K562 (cell line): ENCODE measurements around the gene OBSL1. TPM values are rescaled to one million over a fixed set of nuclear protein-coding genes. Genes with fewer than 3 reads are reported as not detected.
A peak's percentile ranks its signal among the peaks of the same experiment; 100 is the strongest.

Experiments
- CHCHD3 ChIP-seq: fragments of 250-450 bp; sonication (Bioruptor Pico); IDR thresholded peaks from 2 replicates; pipeline ENCODE4 v2.1.2; 2022; ENCODE audit warnings: mild to moderate bottlenecking
- FUS ChIP-seq: fragments of 200-400 bp; formaldehyde crosslinking; optimal IDR thresholded peaks from 2 replicates; pipeline ENCODE3; 2017; ENCODE audit warnings: low read depth, low read length
- HDAC3 ChIP-seq: fragments of 450-650 bp; IDR thresholded peaks from 2 replicates; pipeline ENCODE4 v1.6.1; 2018; ENCODE audit warnings: borderline replicate concordance, mild to moderate bottlenecking, moderate library complexity; ENCODE audit not compliant: partially characterized antibody
- SMARCE1 ChIP-seq: fragments of 450-650 bp; IDR thresholded peaks from 2 replicates; pipeline ENCODE4 v1.7.1; 2016; ENCODE audit warnings: mild to moderate bottlenecking
- ZNF766 ChIP-seq: fragments of 200-800 bp; sonication (Bioruptor generic); conservative IDR thresholded peaks from 2 replicates; pipeline ENCODE4 v1.6.1; 2016; ENCODE audit warnings: missing genetic modification characterization, missing compliant biosample characterization
- ZNF778 ChIP-seq: fragments of 450-650 bp; formaldehyde crosslinking; IDR thresholded peaks from 2 replicates; pipeline ENCODE4 v1.4.0; 2020; ENCODE audit warnings: mild to moderate bottlenecking, moderate library complexity
- polyA plus RNA-seq, 8 experiments: library from polyadenylated mRNA; depleted of rRNA in 4 of 8; stranded (reverse) in 5 of 8; unstranded in 3 of 8; fragments of >200 nt; fragmentation: Nextera tagmentation in 2 of 8; fragmentation: Illumina TruSeq in 1 of 8; extraction: Ambion mirVana in 2 of 8; extraction: Trizol in 1 of 8; gene quantifications; 2 replicates each; pipeline versions ENCODE4 v1.2.1 to v1.2.3, GENCODE V29; 2011 to 2014; ENCODE audit warnings: inconsistent platforms in 1 of 8, missing spikeins in 1 of 8
- total RNA-seq, 7 experiments: library from RNA; depleted of rRNA in 6 of 7; stranded (reverse); fragments of >200 nt in 6 of 7; fragmentation: Illumina TruSeq in 2 of 7; extraction: Trizol in 2 of 7; gene quantifications; 2 replicates each; pipeline versions ENCODE4 v1.2.1 to v1.2.3, GENCODE V29; 2011 to 2021; ENCODE audit warnings: low replicate concordance in 1 of 7
- TF ChIP-seq, protein P1 (sequence below): fragments of 250-450 bp; sonication (Bioruptor Pico); IDR thresholded peaks from 2 replicates; pipeline ENCODE4 v1.8.0; 2021; ENCODE audit warnings: moderate library complexity, mild to moderate bottlenecking, inconsistent platforms
- TF ChIP-seq, protein P2 (sequence below): fragments of 450-650 bp; IDR thresholded peaks from 2 replicates; pipeline ENCODE4 v1.6.1; 2018; ENCODE audit not compliant: partially characterized antibody

The OBSL1 gene
- total and polyA plus RNA-seq, 9 of the 15 experiments (the other 6 are each of a cell fraction or from before 2014, with no cell fraction given): 1.2 to 26.6 (median 8.6) TPM

DNA sequence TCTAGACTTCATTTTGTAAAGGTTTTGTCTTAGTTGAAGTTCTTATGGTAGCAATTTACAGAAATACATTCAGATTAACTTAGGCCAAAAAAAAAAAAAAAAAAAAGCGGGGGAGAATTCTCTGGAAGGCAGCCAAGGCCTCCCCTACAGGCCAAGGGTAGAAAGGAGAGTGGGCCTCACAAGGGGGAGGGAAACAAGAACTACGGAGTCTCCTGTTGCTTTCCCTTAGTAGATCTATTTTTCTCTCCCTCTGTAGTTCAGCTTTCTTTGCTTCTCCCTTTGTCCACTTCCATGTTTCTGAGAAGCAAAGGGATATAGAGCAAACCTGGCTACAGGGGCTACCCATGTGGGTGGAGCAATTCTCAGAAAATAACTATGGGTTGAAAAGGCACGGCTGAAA lies 23.9 kb upstream of the OBSL1 start (continued):
- TF ChIP-seq ZNF778 (CRISPR knock-in tag) (no peak), CHCHD3 (no peak), ZNF766 (peak; percentile 17; the same call in 1 of the 2 replicates), SMARCE1 (0 out of 2 replicates have a peak, but pooled peaks have one; percentile 32), FUS (no peak), HDAC3 (peak; percentile 30)
- TF ChIP-seq, protein P1, sequence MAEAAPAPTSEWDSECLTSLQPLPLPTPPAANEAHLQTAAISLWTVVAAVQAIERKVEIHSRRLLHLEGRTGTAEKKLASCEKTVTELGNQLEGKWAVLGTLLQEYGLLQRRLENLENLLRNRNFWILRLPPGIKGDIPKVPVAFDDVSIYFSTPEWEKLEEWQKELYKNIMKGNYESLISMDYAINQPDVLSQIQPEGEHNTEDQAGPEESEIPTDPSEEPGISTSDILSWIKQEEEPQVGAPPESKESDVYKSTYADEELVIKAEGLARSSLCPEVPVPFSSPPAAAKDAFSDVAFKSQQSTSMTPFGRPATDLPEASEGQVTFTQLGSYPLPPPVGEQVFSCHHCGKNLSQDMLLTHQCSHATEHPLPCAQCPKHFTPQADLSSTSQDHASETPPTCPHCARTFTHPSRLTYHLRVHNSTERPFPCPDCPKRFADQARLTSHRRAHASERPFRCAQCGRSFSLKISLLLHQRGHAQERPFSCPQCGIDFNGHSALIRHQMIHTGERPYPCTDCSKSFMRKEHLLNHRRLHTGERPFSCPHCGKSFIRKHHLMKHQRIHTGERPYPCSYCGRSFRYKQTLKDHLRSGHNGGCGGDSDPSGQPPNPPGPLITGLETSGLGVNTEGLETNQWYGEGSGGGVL (CRISPR knock-in tag): no peak
- TF ChIP-seq, protein P2, sequence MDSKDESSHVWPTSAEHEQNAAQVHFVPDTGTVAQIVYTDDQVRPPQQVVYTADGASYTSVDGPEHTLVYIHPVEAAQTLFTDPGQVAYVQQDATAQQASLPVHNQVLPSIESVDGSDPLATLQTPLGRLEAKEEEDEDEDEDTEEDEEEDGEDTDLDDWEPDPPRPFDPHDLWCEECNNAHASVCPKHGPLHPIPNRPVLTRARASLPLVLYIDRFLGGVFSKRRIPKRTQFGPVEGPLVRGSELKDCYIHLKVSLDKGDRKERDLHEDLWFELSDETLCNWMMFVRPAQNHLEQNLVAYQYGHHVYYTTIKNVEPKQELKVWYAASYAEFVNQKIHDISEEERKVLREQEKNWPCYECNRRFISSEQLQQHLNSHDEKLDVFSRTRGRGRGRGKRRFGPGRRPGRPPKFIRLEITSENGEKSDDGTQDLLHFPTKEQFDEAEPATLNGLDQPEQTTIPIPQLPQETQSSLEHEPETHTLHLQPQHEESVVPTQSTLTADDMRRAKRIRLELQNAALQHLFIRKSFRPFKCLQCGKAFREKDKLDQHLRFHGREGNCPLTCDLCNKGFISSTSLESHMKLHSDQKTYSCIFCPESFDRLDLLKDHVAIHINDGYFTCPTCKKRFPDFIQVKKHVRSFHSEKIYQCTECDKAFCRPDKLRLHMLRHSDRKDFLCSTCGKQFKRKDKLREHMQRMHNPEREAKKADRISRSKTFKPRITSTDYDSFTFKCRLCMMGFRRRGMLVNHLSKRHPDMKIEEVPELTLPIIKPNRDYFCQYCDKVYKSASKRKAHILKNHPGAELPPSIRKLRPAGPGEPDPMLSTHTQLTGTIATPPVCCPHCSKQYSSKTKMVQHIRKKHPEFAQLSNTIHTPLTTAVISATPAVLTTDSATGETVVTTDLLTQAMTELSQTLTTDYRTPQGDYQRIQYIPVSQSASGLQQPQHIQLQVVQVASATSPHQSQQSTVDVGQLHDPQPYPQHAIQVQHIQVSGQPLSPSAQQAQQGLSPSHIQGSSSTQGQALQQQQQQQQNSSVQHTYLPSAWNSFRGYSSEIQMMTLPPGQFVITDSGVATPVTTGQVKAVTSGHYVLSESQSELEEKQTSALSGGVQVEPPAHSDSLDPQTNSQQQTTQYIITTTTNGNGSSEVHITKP: peak; percentile 36
- TF ChIP-seq, all 486 proteins: peak for 25
